HepG2 (cell line): ENCODE measurements around the gene JSRP1. TPM values are rescaled to one million over a fixed set of nuclear protein-coding genes. Genes with fewer than 3 reads are reported as not detected.

Experiments used
- MED1 ChIP-seq: sonication (generic); formaldehyde crosslinking; IDR thresholded peaks from 2 replicates; pipeline ENCODE4 v1.4.0; 2020; ENCODE audit warnings: missing genetic modification reagents
- PAXIP1 ChIP-seq: sonication (generic); formaldehyde crosslinking; conservative IDR thresholded peaks from 2 replicates; pipeline ENCODE4 v1.4.0; 2020; ENCODE audit warnings: mild to moderate bottlenecking, missing genetic modification reagents, moderate library complexity
- POLR2A ChIP-seq, 2 experiments: IDR thresholded peaks; 2 replicates each; pipeline ENCODE4 v1.6.1; 2011; ENCODE audit warnings: low read depth in 2 of 2, low read length in 2 of 2, mild to moderate bottlenecking in 1 of 2, moderate library complexity in 1 of 2; ENCODE audit not compliant: insufficient read depth in 1 of 2
- RAD21 ChIP-seq: fragments of 450-650 bp; formaldehyde crosslinking; IDR thresholded peaks from 2 replicates; pipeline ENCODE4 v1.5.0; 2020; ENCODE audit warnings: mild to moderate bottlenecking
- SRF ChIP-seq: IDR thresholded peaks from 2 replicates; pipeline ENCODE4 v1.6.1; 2011; ENCODE audit warnings: mild to moderate bottlenecking, low read depth, low read length, moderate library complexity
- TBP ChIP-seq: sonication (generic); formaldehyde crosslinking; IDR thresholded peaks from 2 replicates; pipeline ENCODE4 v1.5.0; 2020; ENCODE audit warnings: missing genetic modification reagents
- ZBTB1 ChIP-seq: sonication (generic); formaldehyde crosslinking; IDR thresholded peaks from 2 replicates; pipeline ENCODE4 v1.4.0; 2020; ENCODE audit warnings: missing genetic modification reagents, borderline replicate concordance
- ZHX1 ChIP-seq: sonication (generic); formaldehyde crosslinking; IDR thresholded peaks from 2 replicates; pipeline ENCODE4 v1.8.1; 2022; ENCODE audit warnings: low read depth, mild to moderate bottlenecking, missing genetic modification reagents
- ZNF256 ChIP-seq: sonication (generic); formaldehyde crosslinking; conservative IDR thresholded peaks from 2 replicates; pipeline ENCODE4 v1.4.0; 2020; ENCODE audit warnings: missing genetic modification reagents
- ZNF605 ChIP-seq: sonication (generic); formaldehyde crosslinking; IDR thresholded peaks from 2 replicates; pipeline ENCODE4 v1.8.0; 2022; ENCODE audit warnings: mild to moderate bottlenecking, missing genetic modification reagents
- ZNF772 ChIP-seq: sonication (generic); formaldehyde crosslinking; IDR thresholded peaks from 2 replicates; pipeline ENCODE4 v1.5.0; 2020; ENCODE audit warnings: mild to moderate bottlenecking, missing genetic modification reagents
- polyA plus RNA-seq, 8 experiments: library from polyadenylated mRNA; depleted of rRNA in 3 of 8; stranded (reverse) in 7 of 8; unstranded in 1 of 8; fragments of >200 nt; fragmentation: Illumina TruSeq in 4 of 8; extraction: Trizol in 4 of 8; gene quantifications; 2 replicates each; pipeline versions ENCODE4 v1.2.1 to v1.2.3, GENCODE V29; 2011 to 2016; ENCODE audit warnings: low read depth in 4 of 8, missing spikeins in 1 of 8, mixed read lengths in 1 of 8; ENCODE audit not compliant: insufficient read depth in 1 of 8
- total RNA-seq, 5 experiments: library from RNA; depleted of rRNA; stranded (reverse); fragments of >200 nt; fragmentation: Illumina TruSeq; extraction: Trizol; gene quantifications; 2 replicates each; pipeline ENCODE4 v1.2.3, GENCODE V29; 2016; ENCODE audit warnings: low read depth in 1 of 5
- TF ChIP-seq, protein P1 (sequence below): sonication (generic); formaldehyde crosslinking; IDR thresholded peaks from 2 replicates; pipeline ENCODE4 v1.8.0; 2022; ENCODE audit warnings: mild to moderate bottlenecking, missing genetic modification reagents, moderate library complexity
- TF ChIP-seq, protein P2 (sequence below): sonication (generic); formaldehyde crosslinking; IDR thresholded peaks from one replicate; pipeline ENCODE4 v1.5.1; 2020; ENCODE audit warnings: mild to moderate bottlenecking, missing genetic modification reagents; ENCODE audit errors: not compliant biosample characterization

Gene JSRP1
- total and polyA plus RNA-seq, 2 of the 13 experiments (the other 11 are each of a cell fraction or from before 2014, with no cell fraction given) = 0.16 to 0.38 TPM

DNA sequence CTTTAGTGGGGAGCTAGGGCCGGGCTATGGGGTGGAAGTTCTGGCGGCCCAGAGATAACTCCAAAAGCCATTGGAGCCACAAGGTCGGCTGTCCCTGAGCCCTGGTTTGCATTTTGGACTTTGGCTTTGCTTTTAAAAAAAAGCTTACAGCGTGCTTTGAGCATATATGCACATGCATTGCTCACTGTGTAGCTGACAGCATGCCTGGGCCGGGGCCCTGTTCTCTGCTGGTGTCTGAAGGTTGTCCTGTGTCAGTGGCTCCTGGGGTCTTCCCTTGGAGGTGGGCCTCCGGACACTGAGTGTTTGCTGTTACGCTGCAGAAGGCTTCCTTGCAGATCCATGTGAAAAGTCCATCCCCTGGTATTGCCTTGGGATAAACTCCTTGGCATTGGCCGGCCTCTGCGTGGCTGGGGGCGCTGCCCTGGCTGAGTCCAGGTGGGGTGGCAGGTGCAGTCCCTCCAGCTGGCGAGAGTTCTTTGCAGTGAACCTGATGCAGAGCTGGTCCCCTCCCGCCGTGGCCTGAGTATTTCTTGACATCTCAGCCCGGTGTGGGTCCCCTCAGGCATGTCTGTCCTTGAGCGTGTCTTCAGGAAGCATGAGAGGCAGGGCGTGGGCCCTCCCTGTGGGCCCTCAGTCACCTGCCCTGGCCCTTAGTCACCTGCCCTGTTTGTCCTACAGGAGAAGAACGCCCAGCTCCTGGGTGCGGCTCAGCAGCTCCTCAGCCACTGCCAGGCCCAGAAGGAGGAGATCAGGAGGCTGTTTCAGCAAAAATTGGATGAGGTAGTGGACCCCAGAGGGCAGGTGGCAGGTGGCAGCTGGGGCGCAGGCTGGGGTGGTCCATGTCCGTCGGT is 43.1 kb downstream of the JSRP1 start (continued):
- TF ChIP-seq ZHX1 (CRISPR knock-in tag) (0 out of 2 replicates have a peak, but pooled peaks have one; percentile 56), RAD21 (peak; percentile 31; the same call in 1 of the 2 replicates), ZNF605 (CRISPR knock-in tag) (peak; percentile 75), POLR2A (IDR thresholded peaks at IDR 0.05; ENCODE audit: insufficient read depth in 1 of 2, low read depth in 2 of 2, low read length in 2 of 2) (0 out of 4 replicates have a peak, but pooled peaks of 1 of the 2 experiments have one; percentile 24), TBP (CRISPR knock-in tag) (no peak), SRF (no peak), ZNF256 (CRISPR knock-in tag) (peak; percentile 93), ZBTB1 (no peak), PAXIP1 (CRISPR knock-in tag) (peak; percentile 88), MED1 (CRISPR knock-in tag) (peak; percentile 86), ZNF772 (CRISPR knock-in tag) (peak; percentile 71)
- TF ChIP-seq, protein P1, sequence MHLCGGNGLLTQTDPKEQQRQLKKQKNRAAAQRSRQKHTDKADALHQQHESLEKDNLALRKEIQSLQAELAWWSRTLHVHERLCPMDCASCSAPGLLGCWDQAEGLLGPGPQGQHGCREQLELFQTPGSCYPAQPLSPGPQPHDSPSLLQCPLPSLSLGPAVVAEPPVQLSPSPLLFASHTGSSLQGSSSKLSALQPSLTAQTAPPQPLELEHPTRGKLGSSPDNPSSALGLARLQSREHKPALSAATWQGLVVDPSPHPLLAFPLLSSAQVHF (CRISPR knock-in tag) = no peak
- TF ChIP-seq, protein P2, sequence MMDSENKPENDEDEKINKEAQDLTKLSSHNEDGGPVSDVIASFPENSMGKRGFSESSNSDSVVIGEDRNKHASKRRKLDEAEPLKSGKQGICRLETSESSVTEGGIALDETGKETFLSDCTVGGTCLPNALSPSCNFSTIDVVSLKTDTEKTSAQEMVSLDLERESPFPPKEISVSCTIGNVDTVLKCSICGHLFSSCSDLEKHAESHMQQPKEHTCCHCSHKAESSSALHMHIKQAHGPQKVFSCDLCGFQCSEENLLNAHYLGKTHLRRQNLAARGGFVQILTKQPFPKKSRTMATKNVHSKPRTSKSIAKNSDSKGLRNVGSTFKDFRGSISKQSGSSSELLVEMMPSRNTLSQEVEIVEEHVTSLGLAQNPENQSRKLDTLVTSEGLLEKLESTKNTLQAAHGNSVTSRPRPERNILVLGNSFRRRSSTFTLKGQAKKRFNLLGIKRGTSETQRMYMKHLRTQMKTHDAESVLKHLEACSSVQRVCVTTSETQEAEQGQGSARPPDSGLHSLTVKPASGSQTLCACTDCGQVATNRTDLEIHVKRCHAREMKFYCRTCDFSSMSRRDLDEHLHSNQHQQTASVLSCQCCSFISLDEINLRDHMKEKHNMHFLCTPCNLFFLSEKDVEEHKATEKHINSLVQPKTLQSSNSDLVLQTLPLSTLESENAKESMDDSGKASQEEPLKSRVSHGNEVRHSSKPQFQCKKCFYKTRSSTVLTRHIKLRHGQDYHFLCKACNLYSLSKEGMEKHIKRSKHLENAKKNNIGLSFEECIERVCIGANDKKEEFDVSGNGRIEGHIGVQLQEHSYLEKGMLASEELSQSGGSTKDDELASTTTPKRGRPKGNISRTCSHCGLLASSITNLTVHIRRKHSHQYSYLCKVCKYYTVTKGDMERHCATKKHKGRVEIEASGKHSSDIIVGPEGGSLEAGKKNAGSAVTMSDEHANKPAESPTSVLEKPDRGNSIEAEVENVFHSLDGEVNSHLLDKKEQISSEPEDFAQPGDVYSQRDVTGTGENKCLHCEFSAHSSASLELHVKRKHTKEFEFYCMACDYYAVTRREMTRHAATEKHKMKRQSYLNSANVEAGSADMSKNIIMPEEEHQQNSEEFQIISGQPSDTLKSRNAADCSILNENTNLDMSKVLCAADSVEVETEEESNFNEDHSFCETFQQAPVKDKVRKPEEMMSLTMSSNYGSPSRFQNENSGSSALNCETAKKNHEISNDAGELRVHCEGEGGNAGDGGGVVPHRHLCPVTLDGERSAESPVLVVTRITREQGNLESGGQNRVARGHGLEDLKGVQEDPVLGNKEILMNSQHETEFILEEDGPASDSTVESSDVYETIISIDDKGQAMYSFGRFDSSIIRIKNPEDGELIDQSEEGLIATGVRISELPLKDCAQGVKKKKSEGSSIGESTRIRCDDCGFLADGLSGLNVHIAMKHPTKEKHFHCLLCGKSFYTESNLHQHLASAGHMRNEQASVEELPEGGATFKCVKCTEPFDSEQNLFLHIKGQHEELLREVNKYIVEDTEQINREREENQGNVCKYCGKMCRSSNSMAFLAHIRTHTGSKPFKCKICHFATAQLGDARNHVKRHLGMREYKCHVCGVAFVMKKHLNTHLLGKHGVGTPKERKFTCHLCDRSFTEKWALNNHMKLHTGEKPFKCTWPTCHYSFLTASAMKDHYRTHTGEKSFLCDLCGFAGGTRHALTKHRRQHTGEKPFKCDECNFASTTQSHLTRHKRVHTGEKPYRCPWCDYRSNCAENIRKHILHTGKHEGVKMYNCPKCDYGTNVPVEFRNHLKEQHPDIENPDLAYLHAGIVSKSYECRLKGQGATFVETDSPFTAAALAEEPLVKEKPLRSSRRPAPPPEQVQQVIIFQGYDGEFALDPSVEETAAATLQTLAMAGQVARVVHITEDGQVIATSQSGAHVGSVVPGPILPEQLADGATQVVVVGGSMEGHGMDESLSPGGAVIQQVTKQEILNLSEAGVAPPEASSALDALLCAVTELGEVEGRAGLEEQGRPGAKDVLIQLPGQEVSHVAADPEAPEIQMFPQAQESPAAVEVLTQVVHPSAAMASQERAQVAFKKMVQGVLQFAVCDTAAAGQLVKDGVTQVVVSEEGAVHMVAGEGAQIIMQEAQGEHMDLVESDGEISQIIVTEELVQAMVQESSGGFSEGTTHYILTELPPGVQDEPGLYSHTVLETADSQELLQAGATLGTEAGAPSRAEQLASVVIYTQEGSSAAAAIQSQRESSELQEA (CRISPR knock-in tag) = no peak
